ENCODE measurements around the gene NSD1.
"Not testable (repeated sequence)": the region's sequence is repeated elsewhere in the genome, so short reads cannot be mapped to it uniquely, and the experiment has no call there.

NSD1 gene

DNA sequence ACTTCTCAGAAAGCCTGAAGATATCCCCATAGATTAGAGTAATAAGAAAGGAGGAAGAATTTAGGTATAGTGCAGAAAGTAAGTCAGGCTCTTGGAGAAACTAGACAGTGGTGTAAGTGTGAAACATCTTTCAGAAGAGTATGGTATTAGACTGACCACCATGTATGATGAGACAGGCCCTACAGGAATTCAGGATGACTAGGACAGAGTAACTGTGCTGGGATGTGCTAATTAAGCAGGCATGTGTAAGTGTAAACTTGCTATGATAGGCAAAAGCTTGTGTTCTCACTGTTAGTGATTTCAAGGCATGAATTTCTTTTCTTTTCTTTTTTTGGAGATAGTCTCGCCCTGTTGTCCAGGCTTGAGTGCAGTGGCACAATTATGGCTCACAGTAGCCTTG lies 99.2 kb downstream of the NSD1 start:
- DNase-seq: no peak

DNA sequence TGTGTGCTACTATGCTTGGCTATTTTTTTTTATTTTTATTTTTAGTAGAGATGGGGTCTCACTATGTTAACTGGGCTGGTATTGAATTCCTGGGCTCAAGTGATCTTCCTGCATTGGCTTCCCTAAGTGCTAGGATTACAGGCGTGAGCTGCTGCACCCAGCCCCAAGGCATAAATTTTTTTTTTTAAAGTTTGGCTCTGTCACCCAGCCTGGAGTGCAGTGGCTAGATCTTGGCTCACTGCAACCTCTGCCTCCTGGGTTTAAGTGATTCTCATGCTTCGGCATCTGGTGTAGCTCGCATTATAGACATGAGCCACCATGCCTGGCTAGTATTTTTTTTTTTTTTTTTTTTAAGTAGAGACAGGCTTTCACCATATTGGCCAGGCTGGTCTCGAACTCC lies 99.6 kb downstream of the NSD1 start:
- DNase-seq: no peak

DNA sequence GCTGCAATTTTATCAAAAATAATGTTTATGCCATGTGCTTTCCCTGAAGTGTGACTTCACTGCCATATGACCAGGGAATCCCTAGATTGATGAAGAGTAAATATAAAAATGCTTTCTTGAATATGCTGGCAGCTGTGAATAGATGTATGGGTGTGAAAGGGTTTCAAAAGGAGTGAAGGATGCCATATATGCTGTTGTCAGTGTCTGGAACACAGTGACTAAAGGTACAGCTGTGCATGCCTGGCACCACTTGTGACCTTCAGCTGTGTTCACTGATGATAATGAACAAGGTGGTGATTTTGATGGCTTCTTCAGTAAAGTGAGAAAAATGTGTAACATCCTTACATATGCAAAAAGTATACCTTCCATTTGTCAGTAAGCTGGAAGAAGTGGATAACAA lies 100.2 kb downstream of the NSD1 start:
- no peak for DNase-seq

DNA sequence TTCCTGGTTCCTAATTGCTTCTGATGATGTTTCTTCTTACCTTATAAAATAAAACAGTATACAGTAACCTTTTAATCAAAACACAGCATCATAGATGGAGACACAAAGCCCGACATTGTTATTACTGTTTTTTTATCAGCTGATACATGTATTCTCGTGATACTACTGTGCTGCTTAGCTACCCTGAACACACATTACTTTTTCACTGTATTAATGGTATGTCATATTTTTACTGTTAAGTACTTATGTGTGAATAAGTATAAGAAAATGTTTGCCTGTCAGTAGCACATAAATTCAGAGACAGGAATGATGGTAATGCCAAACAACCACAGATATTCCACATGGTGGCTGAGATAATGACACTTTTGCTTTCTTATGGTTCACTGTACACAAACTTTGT lies 101.3 kb downstream of the NSD1 start:
- no peak for DNase-seq

DNA sequence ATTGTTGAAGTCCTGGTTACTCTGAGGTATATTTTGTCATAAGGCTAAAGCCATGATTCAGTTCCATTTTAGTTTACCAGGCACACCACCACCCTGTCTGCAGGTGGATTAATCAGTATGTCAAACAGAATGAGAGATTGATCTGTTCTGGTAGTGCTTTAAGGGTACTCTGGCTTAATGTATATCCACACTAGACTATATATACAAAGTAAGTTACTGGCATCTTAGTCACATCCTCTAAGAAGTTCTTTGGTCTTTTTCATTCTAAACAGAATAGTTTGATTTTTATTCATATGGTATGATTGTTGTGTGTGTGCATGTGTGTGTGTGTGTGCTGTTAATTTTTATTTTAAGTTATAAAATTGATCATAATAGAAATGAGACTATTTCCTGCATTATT lies 108.2 kb downstream of the NSD1 start:
- DNase-seq: no peak

DNA sequence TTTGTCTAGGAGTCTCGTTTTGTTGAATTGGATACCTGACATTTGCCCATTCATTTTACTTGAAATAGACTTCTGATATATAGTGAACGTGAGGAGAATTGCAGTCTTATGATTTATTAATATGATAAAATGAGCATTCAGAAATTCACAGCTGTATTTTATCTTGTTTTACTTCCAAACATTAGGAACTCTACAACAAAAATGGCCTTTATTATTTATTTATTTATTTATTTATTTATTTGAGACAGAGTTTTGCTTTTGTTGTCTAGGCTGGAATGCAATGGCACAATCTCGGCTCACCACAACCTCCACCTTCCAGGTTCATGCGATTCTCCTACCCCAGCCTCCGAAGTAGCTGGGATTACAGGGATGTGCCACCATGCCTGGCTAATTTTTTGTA lies 108.7 kb downstream of the NSD1 start:
- DNase-seq: no peak

DNA sequence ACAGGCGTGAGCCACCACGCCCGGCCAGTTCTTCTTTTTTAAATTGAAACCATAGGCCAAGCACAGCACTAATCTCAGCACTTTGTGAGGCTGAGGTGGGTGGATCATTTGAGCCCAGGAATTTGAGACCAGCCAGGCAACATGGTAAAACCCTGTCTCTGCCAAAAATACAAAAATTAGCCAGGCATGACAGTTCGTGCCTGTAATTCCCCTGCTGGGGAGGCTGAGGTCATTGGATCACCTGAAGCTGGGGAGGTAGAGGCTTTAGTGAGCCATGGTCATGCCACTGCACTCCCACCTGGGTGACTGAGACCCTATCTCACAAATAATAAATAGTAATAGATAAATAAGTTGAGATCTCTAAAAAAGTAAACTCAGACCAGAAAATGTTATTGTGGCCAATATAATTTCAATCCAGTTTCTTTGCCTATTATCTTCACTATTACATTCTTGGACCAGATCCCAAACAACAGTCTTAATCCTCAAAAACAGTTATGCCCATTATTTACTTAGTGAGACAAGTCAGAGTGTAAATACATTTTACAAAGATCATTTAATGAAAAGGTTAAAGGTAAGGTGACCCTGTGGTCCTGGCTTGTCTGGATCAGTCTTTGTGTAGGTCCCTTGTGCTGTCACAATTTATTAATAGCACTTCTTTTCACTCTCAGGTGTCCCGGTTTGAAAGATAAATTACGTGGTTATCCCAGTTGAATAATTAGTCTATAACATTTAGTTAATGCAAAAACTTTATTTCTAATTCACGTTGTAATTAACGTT lies 116.4 kb downstream of the NSD1 start:
- no peak for DNase-seq

DNA sequence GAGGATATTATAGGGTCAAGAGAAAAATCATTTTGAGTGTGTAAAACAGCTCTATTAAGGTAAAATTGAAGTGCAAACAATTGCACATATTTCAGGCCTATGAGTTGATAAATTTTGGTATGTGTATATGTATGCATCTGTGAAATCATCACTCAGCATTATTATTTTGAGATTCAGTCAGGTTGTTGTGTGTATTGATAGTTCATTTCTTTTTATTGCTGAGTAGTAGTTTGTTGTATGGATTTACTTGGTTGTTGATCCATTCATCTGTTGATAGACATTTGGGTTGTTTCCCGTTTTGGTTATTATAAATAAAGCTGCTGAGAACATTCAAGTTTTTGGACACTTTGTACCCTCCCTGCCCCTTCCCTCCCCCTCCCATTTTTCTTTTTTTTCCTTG lies 119.7 kb downstream of the NSD1 start:
- no peak for DNase-seq

DNA sequence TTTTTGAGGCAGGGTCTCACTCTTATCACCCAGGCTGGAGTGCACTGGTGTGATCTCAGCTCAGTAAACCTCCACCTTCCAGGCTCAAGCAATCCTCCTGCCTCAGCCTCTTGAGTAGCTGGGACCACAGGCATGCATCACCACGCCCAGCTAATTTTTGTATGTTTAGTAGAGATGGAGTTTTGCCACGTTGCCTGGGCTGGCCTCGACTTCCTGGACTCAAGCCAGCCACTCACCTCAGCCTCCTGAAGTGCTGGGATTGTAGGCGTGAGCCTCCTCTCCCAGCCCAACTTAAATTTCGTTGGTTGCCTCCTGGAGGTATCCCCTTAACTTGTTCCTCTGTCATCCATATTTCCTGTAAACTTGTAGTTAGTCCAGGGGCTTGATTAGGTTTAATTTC lies 122.7 kb downstream of the NSD1 start:
- no peak for DNase-seq

DNA sequence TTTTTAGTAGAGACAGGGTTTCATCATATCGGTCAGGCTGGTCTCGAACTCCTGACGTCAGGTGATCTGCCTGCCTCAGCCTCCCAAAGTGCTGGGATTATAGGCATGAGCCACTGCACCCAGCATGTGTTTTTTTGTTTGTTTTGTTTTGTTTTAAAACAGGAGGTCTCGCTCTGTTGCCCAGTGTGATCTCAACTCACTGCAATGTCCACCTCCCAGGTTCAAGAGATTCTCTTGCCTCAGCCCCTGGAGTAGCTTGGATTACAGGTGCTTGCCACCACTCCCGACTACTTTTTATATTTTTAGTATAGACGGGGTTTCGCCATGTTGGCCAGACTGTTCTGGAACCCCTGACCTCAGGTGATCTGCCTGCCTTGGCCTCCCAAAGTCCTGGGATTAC lies 125.1 kb downstream of the NSD1 start:
- DNase-seq: not testable (repeated sequence)

DNA sequence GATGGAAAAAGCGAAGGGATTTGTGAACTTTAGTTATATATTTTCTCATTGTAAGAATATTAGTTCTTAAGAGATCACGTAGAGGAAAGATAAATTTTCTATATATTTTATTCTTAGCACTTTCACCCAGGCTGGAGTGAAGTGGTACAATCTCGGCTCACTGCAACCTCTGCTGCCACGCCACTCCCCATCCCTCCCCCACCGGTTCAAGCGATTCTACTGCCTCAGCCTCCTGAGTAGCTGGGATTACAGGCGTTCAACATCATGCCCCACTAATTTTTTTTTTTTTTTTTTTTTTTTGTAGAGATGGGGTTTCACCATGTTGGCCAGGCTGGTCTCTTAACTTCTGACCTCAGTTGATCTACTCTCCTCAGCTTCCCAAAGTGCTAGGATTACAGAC lies 127.4 kb downstream of the NSD1 start:
- no peak for DNase-seq

DNA sequence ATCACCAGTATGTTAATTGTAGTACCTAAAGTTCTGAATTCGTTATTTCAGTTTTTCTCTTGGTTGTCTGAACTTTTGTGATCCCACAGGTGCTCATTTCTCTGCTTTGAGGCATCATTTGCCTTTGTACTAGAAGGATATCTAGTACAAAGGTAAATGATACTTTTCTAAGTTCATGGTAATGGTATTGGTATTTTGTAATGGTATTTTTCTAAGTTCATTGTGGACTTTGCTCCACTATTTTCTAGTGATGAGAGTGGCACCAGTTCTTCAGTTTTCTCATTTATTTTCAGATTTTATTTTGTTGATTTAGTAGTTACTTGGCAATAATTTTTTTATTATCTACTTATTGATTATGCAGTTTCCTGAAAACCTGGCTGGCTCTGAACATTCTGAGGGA lies 127.9 kb downstream of the NSD1 start:
- no peak for DNase-seq

DNA sequence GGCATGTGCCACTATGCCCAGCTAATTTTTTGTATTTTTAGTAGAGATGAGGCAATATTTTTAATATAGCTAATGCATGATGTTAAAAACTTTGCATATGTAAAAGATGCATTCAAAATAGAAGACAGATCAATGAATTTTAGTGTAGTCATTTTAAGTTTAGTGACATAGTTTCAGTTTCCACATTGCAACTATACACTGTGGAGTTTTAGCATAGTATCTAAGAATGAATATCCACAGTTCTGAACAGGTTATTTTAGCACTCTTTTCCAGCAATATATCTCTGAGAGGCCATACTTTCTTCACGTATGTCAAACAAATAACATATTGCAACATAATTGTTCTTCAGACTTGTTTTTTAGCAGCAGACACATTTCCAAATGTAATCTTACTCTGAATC lies 130.6 kb downstream of the NSD1 start:
- DNase-seq: no peak

DNA sequence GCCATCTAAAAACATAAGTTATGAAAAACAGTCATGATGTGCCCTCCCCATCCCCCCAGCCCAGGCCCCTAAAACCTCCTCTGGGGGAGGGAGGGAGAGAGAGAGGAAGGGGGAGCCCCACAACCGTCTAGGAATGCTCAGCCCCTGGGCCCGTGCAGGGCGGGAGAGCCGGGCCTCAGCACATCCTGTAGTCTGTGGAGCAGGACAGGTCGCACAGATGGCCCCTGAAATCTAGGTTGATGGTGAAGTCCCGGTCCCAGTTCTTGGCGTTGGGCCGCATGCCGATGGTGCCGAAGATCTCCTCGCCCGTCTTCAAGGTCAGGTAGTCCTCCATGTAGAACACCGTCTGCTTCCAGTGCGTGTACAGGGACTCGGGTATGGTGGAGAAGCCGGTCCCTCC lies 131.8 kb downstream of the NSD1 start:
- DNase-seq: no peak

DNA sequence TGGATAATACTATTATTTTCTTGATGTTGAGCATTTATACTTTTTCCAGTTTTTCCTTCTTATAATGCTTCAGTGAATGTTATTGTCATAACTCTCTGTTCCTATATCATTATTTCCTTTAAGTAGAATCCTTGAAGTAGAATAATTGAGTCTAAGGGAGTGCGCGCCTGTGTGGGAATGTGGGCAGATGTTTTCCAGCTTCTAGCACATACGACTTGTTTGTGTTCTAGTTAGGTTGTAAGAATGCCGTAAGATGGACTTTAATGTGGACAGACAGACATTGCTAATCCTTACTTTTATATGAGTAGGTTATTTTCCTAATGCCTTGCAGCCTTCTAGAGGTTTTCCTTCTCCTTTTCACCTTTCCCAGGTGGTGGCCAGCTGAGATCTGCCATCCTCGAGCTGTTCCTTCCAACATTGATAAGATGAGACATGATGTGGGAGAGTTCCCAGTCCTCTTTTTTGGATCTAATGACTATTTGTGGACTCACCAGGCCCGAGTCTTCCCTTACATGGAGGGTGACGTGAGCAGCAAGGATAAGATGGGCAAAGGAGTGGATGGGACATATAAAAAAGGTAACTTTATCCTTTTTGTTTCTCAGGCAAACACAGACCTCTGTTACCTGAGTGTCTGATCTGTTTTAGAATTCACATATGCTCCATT lies 135.8 kb downstream of the NSD1 start:
- no peak for DNase-seq

DNA sequence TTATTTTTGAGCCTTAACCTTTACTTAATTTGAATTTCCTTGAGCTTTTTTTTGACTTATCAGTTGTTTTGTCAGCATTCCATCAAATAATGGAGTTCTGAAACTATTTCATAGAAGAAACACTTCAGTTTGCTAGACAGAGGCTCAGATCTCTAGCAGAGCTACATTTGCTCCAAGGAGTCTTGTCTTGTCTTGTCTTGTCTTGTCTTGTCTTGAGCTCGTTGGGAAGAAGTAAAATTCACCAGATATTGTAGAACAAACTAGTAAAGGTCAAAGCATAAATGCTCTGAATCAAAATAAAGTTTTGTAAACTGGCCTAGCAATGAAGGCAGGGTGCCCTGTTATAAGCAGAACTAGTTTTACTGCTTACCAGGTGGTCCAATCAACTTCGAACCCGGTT lies 136.4 kb downstream of the NSD1 start:
- DNase-seq: no peak

DNA sequence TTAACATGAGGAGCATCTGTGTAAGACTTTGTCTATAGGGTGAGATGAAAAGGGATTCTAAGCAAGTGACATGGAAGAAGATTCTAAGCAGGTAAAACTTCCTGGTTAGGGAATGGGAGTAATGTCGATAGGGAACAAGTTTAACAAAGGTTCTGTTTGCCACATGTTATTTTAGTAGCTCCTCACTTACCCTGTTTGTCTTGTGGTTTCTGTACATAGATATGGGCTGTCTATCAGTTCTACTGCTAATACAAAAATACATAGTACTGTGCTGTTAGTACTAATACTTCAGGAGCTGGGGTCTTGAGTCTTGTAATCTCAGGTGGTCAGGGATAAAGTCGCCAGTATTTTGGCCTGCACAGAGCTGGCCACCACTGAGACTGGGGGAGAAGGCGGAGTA lies 137.1 kb downstream of the NSD1 start:
- no peak for DNase-seq

DNA sequence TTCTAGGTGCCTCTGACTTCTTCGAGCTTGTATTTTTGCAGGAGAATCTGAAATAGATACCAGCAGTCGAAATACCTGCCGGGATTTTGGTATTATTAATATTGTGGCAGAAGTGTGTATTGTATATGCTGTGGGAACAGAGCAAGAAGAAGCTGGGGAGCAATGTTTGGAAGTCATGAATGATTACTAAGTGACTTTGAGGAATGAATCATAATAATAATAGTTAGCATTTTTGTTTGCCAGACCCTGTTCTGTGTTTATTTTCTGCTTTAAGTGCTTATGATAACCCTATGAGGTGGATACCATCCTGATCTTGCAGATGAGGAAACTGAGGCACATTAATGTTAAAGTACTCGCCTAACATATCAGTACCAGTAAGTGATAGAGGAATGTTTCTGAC lies 137.5 kb downstream of the NSD1 start:
- no peak for DNase-seq

DNA sequence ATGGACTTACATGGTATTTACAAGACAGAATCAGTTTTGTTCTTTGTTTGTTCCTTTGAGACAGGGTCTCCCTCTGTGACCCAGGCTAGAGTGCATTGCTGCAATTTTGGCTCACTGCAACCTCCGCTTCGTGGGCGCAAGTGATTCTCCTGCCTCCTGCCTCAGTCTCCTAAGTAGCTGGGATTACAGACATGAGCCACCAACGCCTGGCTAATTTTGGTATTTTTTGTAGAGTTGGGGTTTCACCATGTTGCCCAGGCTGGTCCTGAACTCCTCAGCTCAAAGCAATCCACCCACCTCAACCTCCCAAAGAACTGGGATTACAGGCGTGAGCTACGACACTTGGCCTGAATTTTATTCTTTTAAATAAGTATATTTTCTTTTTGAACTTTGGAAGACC lies 142.3 kb downstream of the NSD1 start:
- no peak for DNase-seq

DNA sequence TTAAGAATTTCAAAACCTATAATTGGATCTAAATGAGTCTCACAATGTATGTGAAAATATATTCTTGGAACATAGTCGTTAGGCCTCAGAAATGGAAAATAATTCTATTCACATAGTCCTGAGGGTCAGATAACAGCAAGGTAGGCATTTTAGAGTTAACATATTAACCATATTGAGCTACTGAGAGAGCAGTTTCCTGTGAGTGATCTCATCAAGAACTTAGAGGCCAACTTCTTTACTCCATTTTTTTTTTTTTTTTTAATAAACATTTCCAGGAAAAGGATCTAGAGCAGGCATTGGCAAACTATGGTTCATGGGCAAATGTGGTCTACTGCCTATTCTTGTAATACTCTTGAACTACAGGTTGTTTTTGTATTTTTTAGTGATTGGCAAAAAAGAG lies 143.3 kb downstream of the NSD1 start:
- DNase-seq: no peak

DNA sequence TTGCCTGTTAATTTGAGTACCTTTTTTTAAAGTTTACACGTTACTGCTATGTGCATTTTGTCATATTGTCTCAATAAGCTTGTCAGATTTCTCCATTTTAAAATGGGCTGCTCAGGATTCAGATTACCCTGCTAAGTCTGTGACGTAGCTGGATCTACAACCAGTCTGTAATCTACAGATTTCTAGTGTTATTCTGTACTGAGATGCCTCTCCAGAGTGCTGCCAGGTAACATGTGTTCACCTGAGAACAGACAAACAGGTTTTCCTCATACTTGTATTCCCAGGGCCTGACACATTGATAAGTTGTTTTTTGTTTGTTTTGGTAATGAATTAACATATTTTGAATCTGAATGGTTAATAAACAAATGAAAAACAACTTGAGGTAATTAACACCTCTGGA lies 154.6 kb downstream of the NSD1 start:
- DNase-seq: no peak

DNA sequence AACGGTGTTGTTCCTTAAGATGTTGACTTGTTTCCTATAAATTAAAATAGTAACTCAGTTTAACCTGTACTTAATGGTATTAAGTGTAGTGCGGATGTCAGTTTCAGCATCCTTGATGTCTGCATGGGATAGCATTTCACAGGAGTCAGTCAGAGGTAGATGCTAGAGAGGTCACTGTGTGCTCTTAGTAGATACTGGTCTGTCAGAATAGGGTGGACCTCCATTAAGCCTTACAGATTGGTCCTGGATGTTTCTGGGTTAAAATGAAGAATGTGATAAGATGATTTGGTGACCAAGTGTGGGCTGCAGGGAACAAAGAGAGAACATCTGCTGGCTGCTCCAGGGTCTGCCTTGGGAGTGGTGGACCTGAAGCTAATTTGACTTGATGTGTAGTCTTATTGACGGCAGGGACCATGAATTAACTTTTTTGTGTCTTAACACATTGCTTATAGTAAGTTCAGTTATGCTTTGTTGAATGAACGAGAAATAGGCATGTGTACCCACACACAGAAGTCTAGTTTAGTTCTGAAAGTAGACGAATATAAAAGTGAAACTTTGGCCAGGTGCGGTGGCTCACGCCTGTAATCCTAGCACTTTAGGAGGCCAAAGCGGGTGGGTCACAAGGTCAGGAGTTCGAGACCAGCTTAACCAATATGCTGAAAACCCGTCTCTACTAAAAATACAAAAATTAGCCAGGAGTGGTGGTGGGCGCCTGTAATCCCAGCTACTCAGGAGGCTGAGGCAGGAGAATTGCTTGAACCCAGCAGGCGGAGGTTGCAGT lies 157.4 kb downstream of the NSD1 start:
- no peak for DNase-seq

DNA sequence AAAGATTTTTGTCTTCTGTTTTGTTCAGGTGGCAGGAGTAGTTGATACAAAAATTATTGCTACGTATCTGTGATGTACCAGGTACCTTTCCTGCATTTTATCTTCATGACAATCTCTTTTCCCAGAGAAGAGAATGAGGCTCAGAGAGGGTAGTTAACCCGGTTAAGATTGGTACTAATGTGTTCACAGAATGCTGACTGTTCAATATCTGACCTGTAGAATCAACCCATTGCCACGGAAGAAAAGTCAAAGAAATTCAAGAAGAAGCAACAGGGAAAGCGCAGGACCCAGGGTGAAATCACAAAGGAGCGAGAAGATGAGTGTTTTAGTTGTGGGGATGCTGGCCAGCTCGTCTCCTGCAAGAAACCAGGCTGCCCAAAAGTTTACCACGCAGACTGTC lies 158.2 kb downstream of the NSD1 start:
- DNase-seq: no peak
